ENCODE results near the gene MMAA.

DNA sequence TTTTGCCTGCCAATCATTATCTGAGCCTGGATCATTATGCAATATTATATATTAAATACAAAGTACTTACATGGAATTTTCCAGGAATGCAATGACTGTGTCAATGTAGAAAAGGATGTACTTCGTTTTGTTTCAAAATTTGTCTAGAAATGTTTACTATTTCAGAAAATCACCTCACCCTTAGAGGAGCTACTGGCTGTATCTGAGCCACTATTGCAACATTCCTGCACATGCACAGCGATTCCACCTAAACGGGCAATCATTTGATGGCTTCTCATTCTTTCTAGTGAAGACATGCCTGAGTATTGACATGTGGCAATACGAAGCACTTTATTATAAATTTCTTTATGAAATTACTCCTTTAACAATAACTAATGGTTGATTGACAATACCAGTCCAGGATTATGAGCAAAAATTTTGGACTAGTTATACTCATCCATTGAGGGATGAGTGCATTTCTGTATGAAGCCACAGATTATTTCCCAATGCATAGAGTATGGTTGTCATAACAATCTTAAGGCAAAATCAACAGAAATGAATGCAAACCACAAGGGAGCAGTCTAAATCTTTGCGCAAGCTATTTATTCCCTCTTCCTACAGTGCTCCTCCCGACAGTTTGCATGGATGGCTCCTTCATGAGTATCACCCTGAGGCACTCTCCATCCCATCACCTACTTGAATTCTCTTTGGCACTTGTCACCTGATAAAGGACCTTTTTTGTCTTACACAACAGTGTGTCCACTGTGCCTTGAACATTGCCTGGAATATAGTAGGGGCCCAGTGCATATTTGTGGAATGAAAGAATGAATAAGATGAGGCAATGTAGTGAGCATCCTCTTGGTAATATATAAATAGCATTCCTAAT, 35.8 kb upstream of the MMAA start:
- TF ChIP-seq, protein P1, sequence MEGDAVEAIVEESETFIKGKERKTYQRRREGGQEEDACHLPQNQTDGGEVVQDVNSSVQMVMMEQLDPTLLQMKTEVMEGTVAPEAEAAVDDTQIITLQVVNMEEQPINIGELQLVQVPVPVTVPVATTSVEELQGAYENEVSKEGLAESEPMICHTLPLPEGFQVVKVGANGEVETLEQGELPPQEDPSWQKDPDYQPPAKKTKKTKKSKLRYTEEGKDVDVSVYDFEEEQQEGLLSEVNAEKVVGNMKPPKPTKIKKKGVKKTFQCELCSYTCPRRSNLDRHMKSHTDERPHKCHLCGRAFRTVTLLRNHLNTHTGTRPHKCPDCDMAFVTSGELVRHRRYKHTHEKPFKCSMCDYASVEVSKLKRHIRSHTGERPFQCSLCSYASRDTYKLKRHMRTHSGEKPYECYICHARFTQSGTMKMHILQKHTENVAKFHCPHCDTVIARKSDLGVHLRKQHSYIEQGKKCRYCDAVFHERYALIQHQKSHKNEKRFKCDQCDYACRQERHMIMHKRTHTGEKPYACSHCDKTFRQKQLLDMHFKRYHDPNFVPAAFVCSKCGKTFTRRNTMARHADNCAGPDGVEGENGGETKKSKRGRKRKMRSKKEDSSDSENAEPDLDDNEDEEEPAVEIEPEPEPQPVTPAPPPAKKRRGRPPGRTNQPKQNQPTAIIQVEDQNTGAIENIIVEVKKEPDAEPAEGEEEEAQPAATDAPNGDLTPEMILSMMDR (IDR thresholded peaks at IDR 0.05) = no peak
- no peak for TF ChIP-seq EZH2 (IDR thresholded peaks at IDR 0.05; ENCODE audit: borderline replicate concordance, insufficient read depth, low read depth, low read length, poor library complexity, severe bottlenecking)
